ENCODE data around the gene EIF4G1. TPM values are rescaled to one million over a fixed set of nuclear protein-coding genes. Genes with fewer than 3 reads are reported as not detected.

EIF4G1 gene
- total and polyA plus RNA-seq, 2 of the 8 experiments (the other 6 are each of a cell fraction or from before 2014, with no cell fraction given), result 318 to 473 TPM

DNA sequence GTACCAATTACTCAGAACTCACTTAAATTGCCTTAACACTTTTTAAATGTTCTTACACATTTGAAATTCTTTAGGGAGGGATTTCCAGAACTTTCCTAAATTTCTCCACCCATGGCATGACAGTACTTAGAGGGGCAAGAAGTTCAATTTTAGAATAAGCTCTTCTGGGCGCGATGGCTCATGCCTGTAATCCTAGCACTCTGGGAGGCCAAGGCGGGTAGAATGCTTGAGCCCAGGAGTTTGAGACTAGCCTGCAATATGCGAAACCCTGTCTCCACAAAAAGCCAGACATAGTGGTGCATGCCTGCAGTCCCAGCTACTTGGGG, 33.6 kb downstream of the EIF4G1 start (continued):
- no peak for TF ChIP-seq ATF2 (IDR thresholded peaks at IDR 0.05; ENCODE audit: low read length)

Measured in H1 (cell line).